Middle frontal gyrus (tissue), 1 donor: ENCODE measurements around the gene MARCHF10.

ENCODE experiments used
- DNase-seq: peaks from one replicate; pipeline ENCODE4 v3.0.0-alpha.2; 2015; ENCODE audit warnings: low spot score; ENCODE audit errors: extremely low spot score

Gene MARCHF10

DNA sequence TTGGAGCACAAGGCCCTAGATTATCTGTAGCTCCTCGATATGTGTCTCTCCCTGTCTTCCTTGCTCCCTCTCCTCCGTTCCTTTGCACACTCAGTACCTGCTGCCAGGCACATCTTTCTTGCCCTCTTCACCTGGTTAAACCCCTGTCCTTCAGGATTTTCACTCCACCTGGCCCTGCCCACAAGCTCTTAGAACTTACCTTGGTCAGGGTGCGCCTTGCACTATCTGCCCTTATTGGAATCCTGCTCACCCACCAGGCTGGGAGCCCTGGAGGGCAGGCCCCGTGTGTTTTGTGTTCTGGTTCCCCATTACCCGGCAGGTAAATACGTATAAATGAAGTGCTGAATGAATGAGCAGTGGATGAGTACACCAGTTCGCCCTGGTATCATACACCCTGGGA lies 54.6 kb downstream of the MARCHF10 start:
- no peak for DNase-seq

DNA sequence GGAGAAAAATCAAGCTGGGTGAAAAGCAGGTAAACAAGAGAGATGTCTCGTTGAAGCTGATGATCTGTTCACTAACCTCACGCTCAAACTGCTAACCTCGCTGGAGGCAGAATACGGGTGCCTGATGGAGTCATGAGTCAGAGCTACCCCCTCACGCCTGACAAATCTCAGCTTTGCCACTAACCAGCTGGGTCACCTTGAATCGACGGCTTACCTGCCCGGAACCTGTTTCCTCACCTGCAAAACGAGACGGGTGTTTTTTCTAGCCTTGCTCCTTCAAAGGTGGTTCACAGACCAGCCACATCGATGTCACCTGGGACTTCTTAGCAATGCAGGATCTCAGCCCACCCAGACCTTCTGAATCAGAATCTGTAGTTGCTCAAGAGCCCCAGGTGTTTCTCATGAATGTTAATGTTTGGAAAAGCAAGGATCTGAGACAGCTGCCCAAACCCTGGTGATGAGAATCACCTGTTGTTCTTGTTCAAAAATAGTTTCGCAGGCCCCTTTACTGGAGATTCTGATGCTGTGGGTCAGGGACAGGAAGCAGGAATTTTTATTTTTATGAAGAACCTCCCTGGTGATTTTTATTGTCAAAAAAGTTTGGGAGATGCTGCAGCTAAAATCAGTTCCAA lies 56.9 kb downstream of the MARCHF10 start:
- DNase-seq: no peak

DNA sequence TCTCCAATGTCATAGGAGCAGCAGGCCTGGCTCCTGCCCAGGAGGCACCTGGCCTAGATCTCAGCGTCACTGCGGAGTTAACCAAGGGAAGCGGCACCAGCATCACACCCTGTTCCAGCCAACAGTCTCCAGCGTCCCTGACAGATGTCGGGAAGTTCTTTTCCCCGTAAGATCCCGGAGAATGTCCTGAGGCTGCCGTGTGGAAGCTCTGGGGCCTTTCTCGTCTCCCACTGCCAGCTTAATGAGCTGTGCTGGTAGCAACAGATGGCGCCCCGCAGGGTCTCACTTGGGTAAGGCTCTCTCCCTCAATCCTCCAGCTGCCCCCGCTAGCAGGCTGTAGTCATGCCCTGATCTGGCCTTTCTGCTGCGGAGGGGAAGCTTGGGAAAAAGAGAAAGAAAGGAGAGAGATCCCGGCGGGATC lies 57.5 kb downstream of the MARCHF10 start:
- DNase-seq: no peak

DNA sequence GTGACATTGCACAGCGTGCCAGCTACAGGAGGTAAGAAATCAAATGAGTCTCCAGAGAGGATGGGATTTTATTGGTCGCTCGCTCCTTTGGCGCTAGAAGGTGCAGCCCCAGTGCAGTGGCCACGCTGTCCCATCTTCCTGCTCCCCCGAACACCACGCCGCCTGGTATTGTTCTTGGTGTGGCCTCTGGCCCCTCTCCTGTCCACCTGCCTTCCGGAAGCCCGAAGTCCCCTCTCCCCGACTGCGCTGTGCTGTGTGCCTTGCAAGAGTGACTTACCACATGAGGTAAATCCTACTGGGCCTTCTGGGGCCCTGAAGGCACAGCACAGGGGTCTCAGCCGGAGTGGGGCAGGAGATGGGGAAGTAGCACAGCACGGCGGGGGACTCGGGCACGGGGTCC lies 58.2 kb downstream of the MARCHF10 start:
- no peak for DNase-seq

DNA sequence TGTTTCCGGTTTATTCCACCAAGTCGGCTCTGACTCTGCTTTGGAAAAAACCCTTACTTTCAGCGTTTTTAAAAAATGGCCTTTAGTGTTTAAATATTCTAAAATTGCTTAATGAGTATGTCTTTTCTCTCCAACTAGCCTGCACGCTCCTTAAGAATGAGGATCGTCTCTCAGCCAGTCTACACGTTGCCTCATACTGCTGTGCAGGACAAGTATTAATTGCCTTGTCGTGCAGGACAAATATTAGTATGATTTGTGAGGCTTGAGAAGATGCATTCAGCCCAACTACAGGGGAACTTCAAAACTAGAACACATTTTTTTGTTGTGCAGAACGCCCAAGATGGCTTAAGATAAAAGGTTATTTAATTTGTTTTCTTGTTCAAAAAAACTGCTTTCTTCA lies 61.2 kb downstream of the MARCHF10 start:
- no peak for DNase-seq

DNA sequence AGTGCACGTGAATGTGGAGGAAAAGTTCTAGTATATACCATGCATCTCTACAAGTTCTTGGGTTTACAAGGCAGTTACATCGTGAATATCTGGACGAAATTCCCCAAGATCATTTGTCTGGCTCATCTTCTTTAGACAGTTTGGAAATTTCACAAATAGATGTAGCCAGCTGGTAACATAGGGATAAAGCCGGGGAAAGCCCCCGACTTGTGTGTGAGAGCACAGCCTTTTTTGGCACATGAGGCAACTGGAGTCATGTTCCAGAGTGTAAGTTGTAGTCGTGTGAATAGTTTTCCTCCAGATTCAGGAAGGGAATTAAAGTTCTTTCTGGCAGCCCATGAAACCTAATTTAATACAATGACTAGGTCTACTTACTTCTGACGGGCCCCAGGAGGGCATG lies 62.3 kb downstream of the MARCHF10 start:
- DNase-seq: no peak

DNA sequence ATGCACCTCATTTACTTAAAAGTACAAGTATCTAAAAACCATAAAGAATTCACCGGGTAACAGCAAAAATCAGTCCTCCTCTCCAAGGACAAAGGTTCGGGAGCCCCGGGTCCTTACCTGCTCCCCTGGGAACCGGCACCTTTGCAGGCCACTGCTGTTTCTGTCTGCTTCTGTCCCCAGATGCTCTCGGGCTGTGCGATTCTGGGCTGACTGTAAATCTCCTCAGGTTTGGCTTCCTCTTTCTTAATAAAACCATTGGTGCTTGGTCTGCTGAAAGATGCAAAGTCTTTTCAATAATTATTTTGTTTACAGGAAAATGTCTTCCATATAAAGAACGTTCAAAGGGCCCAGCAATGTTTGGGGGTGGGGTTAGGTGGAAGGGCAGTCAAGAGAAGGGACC lies 63.9 kb downstream of the MARCHF10 start:
- no peak for DNase-seq

DNA sequence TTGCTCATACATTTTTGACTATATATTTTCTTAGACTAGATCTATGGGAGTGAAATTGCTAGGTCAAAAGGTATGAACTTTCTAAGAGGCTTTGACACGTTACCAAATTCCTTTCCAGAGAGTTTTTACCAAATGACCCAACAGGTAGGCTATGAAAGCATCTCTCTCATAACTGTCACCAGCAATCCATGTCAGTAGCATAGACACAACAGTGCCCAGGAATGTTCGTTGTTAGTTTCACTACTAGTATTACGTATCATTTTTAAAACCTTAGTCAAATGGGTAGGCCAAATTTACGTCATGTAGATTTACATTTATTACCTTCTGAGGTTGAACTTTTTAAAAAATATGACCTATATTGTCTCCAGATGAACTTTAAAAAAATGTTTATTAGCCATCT lies 66.8 kb downstream of the MARCHF10 start:
- no peak for DNase-seq

DNA sequence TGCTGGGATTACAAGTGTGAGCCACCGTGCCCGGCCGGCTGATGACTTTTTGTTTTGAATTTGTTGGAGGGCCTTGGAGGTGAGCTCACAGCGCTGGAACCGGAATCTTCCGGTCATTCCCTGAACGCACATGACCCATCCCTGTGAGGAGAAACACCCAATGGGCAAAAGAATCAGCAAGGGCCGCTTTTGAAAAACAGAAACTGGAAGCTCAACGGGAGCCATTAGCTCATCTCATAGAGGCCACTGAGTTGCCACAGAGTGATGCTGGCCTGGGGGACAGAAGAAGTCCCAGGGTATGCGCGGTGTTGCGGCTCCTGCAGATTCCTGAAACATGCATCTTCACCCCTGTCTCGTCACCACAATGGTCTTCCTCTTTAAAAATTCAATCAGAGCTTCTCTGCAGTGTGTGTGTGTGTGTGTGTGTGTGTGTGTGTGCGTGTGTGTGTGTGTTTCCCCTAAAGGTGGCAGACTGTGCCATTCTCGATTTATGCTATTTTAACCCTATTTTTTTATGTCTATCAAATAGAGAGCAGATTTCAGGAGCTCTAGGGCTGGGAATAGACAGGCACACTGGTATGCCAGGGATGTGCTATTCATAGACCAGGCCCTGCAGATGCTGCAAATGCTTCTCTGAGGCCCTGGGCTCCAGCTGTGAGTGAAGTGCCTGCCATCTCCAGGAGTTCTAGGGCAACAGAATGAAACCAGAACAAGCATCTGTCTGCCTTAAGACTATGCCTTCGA lies 68.3 kb downstream of the MARCHF10 start:
- no peak for DNase-seq

DNA sequence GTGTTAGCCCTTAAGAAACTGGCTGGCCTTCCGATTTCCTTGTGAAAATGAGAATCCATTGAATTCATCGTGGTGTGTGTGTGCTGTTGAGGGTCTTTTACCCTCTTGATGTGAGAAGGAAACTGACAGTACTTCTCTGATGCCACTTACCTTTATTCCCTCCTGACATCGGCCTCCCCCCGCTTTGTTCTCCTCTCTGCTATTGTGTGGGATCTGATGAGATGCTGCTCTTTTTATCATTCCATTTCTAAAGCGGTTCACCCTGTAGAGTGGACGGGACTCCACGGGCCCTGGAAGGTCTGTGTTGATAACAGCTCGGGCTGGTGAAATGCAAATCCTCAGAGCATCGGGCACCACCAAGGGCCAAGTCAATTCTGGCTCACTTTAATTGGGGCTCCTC lies 69.8 kb downstream of the MARCHF10 start:
- no peak for DNase-seq

DNA sequence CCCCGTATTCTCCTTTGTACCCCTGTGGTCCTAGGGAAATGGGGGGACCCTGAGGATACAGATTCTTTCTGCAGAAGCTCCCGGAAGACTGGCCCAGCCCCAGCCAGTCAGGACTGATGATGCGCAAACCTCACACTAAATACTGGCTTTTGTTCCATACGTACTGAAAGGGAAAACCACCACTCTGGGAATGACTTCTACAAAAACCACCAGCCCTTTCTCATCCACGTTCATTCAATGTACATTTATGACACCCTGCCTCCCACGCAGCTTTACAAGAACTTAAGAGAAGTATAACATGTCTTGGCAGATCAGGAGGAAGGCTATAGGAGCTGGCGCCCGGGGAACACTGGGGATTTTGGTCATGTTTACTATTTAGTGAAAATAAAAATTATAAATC lies 70.6 kb downstream of the MARCHF10 start:
- DNase-seq: no peak

DNA sequence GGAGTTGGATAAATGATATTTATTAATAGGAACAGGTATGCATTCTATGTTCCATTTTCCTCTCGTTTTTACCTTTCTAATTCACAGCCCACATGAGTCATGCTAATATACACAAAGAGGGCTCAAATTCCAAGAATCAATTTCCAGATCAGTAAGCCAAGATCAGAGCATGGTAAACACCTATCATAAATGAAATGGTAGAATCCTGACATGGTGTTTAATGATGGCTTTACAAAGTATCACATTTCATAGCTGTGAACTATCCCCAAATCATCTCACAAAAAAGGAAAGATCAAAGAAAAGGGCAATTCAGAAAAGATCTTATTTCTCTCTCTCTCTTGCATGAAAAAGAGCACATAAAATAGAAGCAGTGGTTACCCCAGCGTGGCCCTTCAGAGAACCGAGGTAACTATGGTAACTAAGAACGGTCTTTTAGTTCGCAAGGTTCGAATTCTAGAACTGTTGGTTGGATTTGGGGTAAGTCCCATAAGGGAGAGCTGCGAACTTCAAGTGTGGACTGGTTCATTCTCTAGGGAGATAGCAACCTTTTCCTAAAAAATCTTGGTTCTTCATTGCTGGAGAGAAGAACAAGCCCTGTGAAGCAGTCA lies 73.0 kb downstream of the MARCHF10 start:
- DNase-seq: no peak

DNA sequence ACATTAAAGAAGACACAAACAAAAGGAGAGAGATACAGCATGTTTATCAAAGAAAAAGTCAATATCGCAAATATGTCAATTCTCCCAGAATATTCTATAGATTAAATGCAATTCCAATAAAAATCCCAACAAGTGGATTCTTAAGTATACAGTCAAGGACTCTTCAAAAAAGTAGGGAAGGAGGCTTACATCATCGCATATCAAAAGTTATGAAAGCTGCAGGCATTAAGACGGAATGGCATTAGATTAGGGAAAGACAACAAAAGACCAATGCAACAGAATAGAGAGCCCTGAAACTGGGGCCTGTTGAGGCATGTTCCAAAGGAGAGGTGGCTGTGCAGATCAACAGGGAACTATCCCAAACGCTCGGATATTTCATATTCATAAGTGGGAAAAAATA lies 76.0 kb downstream of the MARCHF10 start:
- DNase-seq: no peak

DNA sequence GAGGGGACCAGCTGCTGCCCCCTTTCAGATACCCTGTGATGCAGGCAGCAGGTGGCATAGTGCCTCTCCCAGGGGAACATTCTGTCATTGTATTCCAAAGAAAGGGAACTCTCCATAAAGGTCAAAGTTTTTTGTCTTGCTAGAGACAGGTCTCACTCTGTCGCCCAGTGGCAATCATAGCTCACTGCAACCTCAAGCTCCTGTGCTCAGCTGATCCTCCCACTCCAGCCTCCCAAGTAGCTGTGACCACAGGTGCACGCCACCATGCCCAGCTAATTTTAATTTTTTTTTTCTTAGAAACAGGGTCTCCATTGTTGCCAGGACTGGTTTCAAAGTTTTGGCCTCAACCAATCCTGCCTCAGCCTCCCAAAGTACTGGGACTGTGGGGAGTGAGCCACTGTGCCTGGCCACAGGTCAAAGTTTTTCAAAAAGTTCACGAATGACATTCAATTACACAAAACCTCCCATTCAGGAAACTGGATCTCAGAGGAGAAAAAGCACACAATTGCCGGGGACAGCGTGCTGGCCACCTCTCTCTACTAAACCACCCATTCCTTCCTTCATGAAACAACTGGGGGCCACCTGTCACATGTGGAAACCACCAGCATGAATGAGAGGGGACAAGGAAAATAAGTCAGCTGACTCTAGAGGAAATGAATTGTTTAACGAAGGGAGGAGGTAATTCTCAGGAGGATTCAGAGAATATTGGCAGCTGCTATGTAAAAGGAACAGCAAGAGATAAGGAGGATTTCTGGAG lies 80.0 kb downstream of the MARCHF10 start:
- DNase-seq: no peak

DNA sequence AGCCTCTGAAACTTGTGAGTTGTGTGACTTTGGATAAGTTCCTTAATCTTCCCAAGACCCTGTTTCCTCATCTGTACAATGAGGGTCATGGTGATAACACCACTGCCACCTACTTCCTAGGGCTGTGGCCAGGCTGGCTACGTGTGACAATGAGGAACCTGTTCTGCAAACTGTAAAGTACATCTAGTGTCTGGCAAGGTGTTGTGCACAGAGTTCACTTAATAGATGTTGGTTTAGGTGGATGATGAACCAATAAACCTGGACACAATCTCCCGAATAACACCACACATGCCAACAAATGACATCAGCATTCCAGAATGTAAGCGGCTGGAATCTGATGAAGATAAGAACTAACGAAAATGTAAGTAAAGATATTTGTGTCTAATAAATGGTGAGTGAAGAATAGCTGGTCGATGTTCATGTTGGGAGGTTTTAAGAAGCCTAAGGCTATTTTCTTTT lies 82.3 kb downstream of the MARCHF10 start:
- DNase-seq: no peak

DNA sequence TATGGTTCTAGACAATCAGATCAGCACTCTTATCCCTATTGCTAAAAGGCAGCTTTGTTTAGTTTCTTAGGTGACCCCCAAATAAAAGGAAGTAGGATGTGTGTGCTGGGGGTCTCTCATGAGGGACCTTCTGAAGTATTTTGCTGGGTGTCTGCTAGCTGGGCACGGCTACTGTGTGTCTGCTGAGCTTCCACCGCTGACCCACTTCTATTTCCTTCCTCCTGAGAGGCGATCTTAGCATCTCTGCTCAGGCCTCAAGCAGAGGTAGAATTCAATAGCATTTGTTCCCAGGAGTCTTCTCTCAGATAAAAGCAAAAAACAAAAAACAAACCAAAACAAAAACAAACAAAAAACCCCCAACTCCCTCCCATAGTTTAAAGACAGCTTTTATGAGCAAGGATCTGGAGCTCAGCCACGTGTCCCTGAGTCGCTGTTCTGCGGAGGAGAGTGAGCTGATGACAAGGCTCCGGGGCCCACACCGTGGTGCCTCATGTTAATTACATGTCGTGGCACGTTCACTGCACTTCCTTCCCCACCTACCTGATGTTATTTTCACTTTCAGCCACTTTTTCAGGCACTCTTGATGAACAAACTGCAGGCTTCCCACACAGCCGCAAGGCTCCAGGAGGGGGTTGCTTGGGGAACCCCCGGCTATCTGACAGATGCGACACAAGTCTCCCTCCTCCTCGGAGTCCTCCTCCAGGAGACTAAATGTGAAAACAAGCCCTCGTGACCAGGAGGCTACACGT lies 83.5 kb downstream of the MARCHF10 start:
- DNase-seq: no peak

DNA sequence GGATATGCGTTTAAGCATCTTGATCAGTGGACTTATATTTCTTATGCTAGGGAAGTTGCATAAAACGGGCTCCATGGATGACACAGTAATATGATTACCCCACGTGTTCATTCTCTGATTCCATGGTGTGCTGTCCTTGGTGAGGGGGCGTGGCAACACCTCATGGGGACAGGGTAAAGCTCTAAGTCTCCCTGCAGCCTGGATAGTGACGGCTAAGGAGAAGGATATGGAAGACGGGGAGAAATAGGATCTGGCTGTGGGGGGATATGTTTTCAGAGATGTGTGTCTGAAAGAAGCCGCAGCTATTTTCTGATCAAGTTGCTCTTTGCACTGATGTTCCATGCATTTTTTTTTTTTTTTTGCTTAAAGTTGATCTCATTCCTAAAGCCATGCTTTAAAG lies 84.3 kb downstream of the MARCHF10 start:
- no peak for DNase-seq

DNA sequence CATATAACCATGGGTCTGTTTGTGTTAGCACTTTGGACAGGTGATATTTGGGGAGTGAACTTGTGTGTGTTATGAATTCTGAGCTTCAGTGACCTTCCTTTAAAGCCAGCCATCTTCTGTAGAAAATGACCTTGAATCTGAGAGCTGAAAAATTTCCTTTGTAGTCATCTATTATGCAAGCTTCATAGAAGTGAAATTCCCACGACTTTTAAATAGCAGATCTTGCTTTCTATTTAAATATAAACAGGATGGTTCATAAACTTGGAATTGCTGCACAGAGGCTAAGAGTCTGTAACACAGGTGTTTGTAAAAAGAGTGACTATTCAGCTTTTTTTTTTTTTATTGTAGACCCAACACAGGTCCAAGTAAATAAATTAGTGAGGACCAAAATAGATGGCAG lies 85.5 kb downstream of the MARCHF10 start:
- DNase-seq: no peak

DNA sequence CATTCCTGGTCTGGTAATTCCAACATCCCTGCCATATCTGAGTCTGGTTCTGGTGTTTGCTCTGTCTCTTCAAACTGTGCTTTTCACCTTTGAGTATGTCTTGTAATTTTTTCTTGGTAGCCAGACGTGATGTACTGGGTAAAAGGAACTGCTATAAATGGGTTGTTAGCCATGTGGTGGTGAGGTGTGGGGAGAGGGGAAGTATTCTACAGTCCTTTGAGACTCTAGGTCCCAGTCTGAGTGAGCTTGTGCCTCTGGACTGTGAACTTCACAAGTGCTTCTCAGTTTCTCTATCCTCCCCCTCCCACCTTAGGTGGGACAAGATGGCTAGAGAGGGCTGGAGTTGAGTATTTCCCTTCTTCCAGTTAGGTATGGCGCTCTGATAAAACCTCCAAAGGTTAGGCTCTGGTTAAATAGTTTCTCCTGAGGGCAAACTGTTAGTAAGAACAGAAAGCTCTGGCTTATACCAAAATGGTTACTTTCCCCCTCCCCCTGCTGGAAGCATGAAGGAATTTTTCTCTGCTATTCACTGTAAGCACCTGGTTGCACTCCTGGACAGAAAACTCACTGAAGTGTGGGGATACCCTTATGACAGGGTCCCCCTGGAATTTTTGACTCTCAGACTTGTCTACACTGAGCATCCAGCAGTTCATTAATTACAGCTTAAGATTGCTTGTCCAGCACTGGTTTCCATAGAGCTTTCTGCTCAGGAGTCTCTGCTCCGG lies 87.8 kb downstream of the MARCHF10 start:
- DNase-seq: no peak

DNA sequence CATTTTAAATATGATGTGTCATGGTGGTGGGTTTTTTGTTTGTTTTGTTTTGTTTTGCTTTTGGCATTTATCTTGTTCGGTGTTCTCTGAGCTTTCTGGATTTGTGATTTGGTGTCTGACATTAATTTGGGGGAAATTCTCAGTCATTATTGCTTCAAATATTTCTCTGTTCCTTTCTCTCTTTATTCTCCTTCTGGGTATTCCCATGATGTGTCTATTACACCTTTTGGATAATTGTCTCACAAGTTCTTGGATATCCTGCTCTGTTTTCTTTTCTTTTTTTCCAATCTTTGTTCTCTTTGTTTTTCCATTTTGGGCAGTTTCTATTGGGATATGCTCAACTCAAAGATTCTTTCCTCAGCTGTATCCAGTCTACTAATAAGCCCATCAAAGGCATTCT lies 88.5 kb downstream of the MARCHF10 start:
- DNase-seq: no peak

DNA sequence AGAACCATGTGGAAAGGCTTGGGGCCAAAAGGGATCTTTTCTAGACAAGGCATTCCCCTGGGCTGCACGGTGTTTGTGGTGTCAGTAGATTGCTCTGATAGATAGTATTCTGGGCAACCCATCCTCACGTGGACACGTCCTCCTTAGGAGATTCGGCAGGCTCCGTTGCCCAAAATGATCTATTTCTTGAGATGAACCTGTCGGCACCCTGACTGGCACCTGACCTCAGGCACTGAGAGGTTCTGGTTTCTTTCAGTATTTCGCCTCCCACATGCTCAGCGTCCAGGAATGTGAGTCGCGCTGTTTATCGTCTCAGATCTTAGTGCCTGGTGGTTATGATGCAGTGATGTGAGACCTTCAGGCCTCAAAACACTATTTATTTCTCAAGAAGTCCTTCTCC lies 89.7 kb downstream of the MARCHF10 start:
- DNase-seq: no peak
